Mesangial cell (primary cell): ENCODE results near the gene CIDEA. TPM values are rescaled to one million over a fixed set of nuclear protein-coding genes. Genes with fewer than 3 reads are reported as not detected.

Experiments used
- total RNA-seq: library from RNA; depleted of rRNA; stranded (reverse); fragments of >200 nt; gene quantifications from 2 replicates; pipeline ENCODE4 v1.2.3, GENCODE V29; 2015

The CIDEA gene, protein sequence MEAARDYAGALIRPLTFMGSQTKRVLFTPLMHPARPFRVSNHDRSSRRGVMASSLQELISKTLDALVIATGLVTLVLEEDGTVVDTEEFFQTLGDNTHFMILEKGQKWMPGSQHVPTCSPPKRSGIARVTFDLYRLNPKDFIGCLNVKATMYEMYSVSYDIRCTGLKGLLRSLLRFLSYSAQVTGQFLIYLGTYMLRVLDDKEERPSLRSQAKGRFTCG
- total RNA-seq, result 1.3 TPM in 1 of 2 replicates, not detected in the other

GRCh38 chr18:12254136-12254819, at the start of gene CIDEA:
TSS of gene CIDEA (plus strand) at chr18:12254361. CDS start at chr18:12254384, 23 bp downstream.

GRCh38 chr18:12307701-12308385, 53.7 kb downstream of the CIDEA start, which contains the start of gene TUBB6:
TSS of gene TUBB6 (plus strand) at chr18:12308241. CDS start at chr18:12308293, 52 bp downstream.

Other genes with a start within 250 kb of the CIDEA start
- gene ANKRD62, start 160.5 kb upstream of the CIDEA start, total RNA-seq, result not detected in 2 replicates
- gene TUBB6, start 53.9 kb downstream of the CIDEA start, total RNA-seq, result 570 and 1,134 TPM in 2 replicates
- gene AFG3L2, start 122.9 kb downstream of the CIDEA start, total RNA-seq, result 33.2 and 38.6 TPM in 2 replicates
- 2.3 and 4.2 TPM in 2 replicates for gene PRELID3A, start 153.6 kb downstream of the CIDEA start, total RNA-seq